HG03139 (cell line): Measurements from ENCODE around the gene NEIL1.
"Not testable (repeated sequence)": the region's sequence is repeated elsewhere in the genome, so short reads cannot be mapped to it uniquely, and the experiment has no call there.

ENCODE experiments used
- ATAC-seq: cut with Tn5 transposase; IDR thresholded peaks from one replicate; pipeline ENCODE4 v1.9.1; 2021; ENCODE audit not compliant: unreplicated experiment

Gene NEIL1

DNA sequence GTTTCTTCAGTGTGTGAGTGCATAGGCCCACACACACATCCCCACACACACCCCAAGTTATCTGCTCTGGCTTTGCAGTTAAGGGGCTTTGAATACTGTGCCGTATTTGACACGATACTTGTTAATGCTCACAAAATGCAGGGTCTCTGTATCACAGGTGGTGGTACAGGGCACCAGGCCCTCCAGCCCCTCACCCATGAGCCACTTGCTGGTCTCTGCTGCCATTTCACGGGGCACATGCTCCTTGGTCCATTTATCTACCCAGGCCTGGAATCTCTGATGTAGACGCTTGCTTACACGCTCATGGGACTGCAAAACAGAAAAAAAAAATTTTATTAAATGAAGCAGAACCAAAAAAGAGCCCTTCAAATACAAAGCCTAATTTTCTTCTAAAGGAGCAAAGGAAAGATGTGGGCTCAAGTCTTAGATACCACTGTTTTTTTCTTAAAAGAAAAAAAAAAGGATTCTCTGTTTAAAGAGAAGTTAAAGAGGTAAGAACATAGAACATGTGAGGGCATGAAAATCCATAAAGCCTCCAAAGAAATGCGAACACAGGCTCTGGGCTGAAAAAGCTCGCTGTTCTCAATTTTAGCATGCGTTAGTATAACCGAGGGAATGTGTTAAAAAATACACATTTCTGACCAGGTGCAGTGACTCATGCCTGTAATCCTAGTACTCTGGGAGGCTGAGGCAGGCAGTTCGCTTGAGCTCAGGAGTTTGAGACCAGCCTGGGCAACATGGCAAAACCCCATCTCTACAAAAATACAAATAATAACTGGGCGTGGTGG is 25.3 kb downstream of the NEIL1 start:
- ATAC-seq, result no peak

DNA sequence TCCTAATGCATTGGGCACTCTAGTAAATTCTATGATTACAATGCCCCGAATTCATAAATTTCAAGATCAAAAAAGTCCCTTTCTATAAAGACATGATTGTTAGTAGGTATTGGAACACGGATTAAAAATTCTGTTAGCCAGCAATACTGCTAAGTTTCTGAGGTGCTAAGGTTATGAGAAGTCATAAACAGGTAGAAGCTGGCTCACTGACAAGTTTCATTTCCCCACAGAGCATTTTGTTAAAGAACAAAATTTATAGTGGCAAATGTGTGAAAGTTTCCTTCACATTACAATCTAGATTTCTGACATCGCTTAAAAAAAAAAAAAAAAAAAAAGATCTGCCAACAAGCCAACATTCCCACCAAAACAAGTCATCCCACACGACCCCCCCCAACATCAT is 33.9 kb downstream of the NEIL1 start:
- no peak for ATAC-seq

DNA sequence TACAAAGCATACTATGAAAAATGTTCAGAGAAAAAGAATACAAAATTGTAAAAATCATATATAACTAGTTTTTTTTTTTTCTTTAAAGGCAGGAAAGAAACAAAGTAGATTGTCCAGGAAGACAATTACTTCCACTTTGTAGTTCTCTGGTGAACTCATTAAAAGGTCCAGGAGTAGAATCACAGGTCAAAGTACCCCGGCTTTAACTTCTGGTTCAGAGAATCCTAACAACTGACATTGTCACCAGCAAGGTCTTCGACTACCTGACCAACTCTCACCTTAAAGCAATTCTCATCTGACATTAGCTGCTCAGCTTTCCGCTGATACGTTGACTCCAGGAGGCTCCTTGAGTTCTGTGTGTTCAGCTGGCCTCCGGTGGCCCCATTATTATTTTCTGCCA is 37.1 kb downstream of the NEIL1 start:
- not testable (repeated sequence) for ATAC-seq

- no peak for ATAC-seq
Observed at GRCh38 chr15:75389791-75390382, 43.0 kb downstream of the NEIL1 start.

GRCh38 chr15:75397494-75397893 is 50.7 kb downstream of the NEIL1 start:
- ATAC-seq, result no peak

DNA sequence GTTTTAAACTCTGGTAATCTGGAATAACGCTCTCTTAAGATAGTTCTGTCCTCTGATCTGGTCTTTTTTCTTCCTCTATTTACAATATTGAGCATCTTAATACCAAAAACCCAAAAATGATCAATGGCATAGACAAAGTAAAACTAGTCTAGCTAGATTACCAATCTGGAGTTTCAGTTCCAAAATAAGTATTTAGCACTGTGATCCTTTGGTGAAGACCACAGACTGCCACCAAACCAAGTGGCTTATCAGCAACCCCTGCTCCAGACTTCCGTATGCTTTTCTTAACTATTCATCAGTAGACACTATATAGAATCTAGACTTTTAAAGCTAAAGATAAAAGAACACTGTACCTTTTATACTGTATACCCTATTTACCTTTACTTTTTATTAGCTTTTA is 57.1 kb downstream of the NEIL1 start:
- ATAC-seq, result no peak
